ENCODE data around the gene UBAP1L. TPM values are rescaled to one million over a fixed set of nuclear protein-coding genes. Genes with fewer than 3 reads are reported as not detected.

The UBAP1L gene
- total RNA-seq: 0.34 and 2.5 TPM in 2 replicates

GRCh38 chr15:65115086-65115485, at the start of gene UBAP1L:
UBAP1L (minus strand) TSS chr15:65115200; CDS start chr15:65106215, 8,985 bp downstream.

DNA sequence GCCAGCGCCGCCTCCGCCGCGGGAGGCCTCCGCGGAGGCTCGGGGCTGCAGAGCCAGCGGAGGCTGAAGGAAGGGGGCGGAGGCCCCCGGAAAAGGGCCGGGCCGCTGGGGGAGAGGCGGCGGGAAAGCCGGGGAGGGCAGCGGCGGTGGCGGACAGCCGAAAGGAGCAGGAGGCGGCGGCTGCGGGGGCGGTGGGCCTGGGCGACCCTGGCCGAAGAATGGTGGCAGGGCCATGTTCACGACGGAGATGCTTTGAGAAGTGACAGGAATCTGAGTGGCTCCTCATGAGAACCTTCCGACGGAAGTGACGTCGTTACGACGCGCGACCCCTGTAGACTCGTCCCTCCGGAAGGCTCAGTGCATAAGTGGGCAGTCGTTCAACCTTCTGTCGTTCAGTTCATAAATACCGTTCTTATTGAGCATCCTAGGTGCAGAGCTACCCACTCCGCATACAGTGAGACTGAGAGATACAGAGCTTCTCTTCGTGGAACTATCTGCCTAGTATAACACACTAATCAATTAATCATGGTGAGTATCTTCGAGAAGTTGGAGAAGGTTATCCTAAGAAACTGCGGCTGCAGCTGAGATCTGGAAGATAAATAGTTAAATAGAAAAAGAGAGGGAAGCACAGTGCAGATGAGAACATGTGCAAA, 18.7 kb upstream of the UBAP1L start, which contains the start of gene PDCD7:
Gene PDCD7, minus strand, starts transcription at position 261 of the 653 bp plus-strand sequence. Its CDS starts 27 bp downstream, at position 234.

DNA sequence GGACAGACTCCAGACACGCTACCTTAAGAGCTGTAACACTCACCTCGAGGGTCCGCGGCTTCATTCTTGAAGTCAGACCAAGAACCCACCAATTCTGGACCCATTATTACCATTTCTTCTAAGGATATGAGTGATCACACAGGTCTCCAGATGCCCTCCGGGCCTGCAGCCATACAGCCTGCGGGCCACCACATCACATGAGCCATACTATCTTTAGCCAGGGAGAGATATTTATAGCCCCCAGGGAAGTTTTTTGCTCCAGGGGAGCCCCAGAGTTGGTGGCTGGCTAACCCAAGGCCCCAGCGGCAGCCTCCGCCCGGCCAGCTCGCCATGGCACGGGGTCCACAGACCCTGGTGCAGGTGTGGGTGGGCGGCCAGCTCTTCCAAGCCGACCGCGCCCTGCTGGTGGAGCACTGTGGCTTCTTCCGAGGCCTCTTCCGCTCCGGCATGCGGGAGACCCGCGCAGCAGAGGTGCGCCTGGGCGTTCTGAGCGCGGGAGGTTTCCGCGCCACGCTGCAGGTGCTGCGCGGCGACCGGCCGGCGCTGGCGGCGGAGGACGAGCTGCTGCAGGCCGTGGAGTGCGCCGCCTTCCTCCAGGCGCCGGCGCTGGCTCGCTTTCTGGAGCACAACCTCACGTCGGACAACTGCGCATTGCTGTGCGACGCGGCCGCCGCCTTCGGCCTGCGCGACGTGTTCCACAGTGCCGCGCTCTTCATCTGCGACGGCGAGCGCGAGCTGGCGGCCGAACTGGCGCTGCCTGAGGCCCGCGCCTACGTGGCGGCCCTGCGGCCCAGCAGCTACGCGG, 38.3 kb downstream of the UBAP1L start, which contains the start of gene KBTBD13:
Gene KBTBD13, plus strand, starts transcription at position 261 of the 805 bp plus-strand sequence. Its CDS starts 70 bp downstream, at position 331.

DNA sequence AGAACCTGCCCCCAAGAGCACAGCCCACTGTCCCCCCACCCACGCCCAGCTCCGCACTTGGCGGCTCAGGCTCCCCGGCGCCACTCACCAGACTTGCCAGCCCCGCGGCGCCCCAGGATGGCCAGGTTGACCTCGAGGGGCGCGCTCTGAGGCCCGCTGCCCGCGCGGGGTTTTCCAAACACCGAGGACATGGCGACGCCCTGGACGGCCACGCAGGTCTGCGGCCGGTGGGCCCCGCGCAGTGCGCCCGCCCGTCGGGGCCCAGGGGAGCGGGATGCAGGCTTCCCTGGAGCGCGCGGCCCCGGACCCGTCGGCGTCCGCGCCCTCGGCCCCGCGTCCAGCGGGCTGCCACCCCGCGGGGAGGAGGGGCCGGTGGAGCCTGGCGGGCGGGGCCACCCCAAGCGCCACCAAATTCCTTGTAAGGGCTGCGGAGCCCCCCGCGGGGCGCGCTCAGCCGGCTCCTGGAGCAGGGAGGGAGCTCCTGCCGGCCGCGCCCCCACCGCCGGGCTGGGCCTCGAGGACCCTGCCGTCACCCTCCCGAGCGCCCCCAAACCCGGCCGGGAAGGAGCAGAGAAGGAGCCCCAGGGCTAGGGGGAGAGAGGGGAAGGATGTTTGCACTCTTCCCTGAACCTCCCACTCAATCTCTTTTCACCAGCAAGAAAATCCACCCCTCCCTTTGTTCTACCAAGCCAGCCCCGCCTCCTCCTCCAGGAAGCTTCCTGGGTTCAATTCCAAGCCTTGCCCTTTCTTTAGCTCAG, 47.2 kb downstream of the UBAP1L start, which contains the start of gene RASL12:
Gene RASL12, minus strand, starts transcription at position 347 of the 758 bp plus-strand sequence. Its CDS starts 156 bp downstream, at position 191.

DNA sequence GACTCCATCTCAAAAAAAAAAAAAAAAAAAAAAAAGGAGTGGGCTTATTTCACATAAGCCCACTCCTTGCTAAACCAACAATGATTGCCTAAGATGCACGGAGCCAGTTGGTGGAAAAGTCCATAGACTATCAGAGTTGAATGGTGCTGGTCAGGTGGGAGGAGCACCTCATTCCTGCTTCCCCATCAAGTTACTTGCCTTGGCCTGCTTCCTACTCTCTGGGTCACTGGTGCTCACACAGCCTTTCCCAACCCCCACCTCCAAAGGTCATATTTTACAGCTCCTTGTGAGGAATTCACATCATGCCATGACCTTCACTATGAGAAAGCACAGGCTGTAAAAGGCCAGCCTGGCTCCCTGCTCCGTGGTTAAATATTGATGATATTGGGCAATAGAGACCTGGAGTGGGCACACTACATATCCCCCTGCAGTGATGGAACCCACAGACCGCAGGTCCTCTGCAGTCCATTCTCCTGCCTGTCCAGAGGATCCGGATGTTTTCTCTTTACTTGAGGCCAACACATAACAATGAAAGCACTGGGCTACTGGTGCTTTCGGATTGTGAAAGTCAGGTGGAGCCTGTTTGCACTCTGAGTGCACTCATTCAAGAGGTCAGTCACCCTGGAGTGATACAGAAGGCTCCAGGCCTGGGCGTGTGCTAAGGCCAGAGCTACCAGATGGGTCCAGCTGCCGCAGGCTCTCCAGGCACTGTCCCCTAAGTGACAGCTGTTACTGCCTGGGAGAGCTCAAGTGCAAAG, 70.1 kb downstream of the UBAP1L start, which contains the start of gene SLC51B:
Gene SLC51B, plus strand, starts transcription at position 664 of the 758 bp plus-strand sequence. CDS start 4,618 bp downstream, outside the sequence.

Other genes with a start within 250 kb of the UBAP1L start
- 0.68 and 2.8 TPM in 2 replicates for gene ANKDD1A, start 203.3 kb downstream of the UBAP1L start, total RNA-seq
- 78.9 and 117 TPM in 2 replicates for gene SPG21, start 125.3 kb downstream of the UBAP1L start, total RNA-seq
- 16.1 and 30.9 TPM in 2 replicates for gene MTFMT, start 85.6 kb downstream of the UBAP1L start, total RNA-seq
- not detected in 2 replicates for gene SLC51B, start 69.8 kb downstream of the UBAP1L start, total RNA-seq
- not detected in 2 replicates for gene RASL12, start 47.2 kb downstream of the UBAP1L start, total RNA-seq
- gene KBTBD13, start 38.5 kb downstream of the UBAP1L start, total RNA-seq: not detected in 2 replicates
- 14.0 and 17.9 TPM in 2 replicates for gene PDCD7, start 18.6 kb upstream of the UBAP1L start, total RNA-seq
- gene CLPX, start 70.1 kb upstream of the UBAP1L start, total RNA-seq: 62.2 and 88.3 TPM in 2 replicates
- under 0.01 and 0.07 TPM in 2 replicates for gene CILP, start 96.3 kb upstream of the UBAP1L start, total RNA-seq
- gene PARP16, start 171.7 kb upstream of the UBAP1L start, total RNA-seq: 2.1 and 5.0 TPM in 2 replicates
- gene RNU5A-1, start 180.9 kb upstream of the UBAP1L start, total RNA-seq: not detected in 2 replicates
- gene RNU5B-1, start 189.5 kb upstream of the UBAP1L start, total RNA-seq: not detected in 2 replicates